NCI-H2171 treated with DMSO at 0.1 percent for 48 hours (cell line): ENCODE data around the gene GHRH.

Experiments
- DNase-seq: peaks from one replicate; lab custom pipeline; 2025; lab: John Stamatoyannopoulos, UW

The GHRH gene

GRCh38 chr20:37237656-37238055 lies 24.0 kb downstream of the GHRH start:
- no peak for DNase-seq

- DNase-seq, result no peak
Observed at GRCh38 chr20:37236462-37236861, 25.2 kb downstream of the GHRH start.

- DNase-seq, result no peak
Observed at GRCh38 chr20:37235065-37235464, 26.5 kb downstream of the GHRH start.

- no peak for DNase-seq
Observed at GRCh38 chr20:37234254-37234581, 27.4 kb downstream of the GHRH start.

GRCh38 chr20:37233548-37234253 lies 27.9 kb downstream of the GHRH start:
- DNase-seq, result peak; percentile 14

- DNase-seq, result no peak
Observed at GRCh38 chr20:37231947-37232630, 29.5 kb downstream of the GHRH start.

GRCh38 chr20:37230200-37230599 lies 31.4 kb downstream of the GHRH start:
- peak; percentile 68 for DNase-seq

GRCh38 chr20:37229357-37229756 lies 32.3 kb downstream of the GHRH start:
- DNase-seq, result no peak

- DNase-seq, result no peak
Observed at GRCh38 chr20:37228656-37229055, 33.0 kb downstream of the GHRH start.

GRCh38 chr20:37228082-37228481 lies 33.5 kb downstream of the GHRH start:
- DNase-seq, result no peak

GRCh38 chr20:37226889-37227288 lies 34.7 kb downstream of the GHRH start:
- no peak for DNase-seq

GRCh38 chr20:37225146-37225545 lies 36.5 kb downstream of the GHRH start:
- no peak for DNase-seq

GRCh38 chr20:37223053-37223452 lies 38.6 kb downstream of the GHRH start:
- no peak for DNase-seq

- DNase-seq, result no peak
Observed at GRCh38 chr20:37222086-37222485, 39.5 kb downstream of the GHRH start.

GRCh38 chr20:37220731-37221130 lies 40.9 kb downstream of the GHRH start:
- no peak for DNase-seq

- DNase-seq, result no peak
Observed at GRCh38 chr20:37219751-37220668, 41.6 kb downstream of the GHRH start.

GRCh38 chr20:37218976-37219375 lies 42.6 kb downstream of the GHRH start:
- no peak for DNase-seq

- DNase-seq, result no peak
Observed at GRCh38 chr20:37218441-37218840, 43.2 kb downstream of the GHRH start.

- no peak for DNase-seq
Observed at GRCh38 chr20:37209661-37210314, 51.8 kb downstream of the GHRH start.

- no peak for DNase-seq
Observed at GRCh38 chr20:37209193-37209592, 52.4 kb downstream of the GHRH start.

- no peak for DNase-seq
Observed at GRCh38 chr20:37207171-37207570, 54.4 kb downstream of the GHRH start.

- DNase-seq, result no peak
Observed at GRCh38 chr20:37205794-37206193, 55.8 kb downstream of the GHRH start.
